Right renal pelvis (tissue), 4 donors: ENCODE data around the gene SCUBE3. TPM values are rescaled to one million over a fixed set of nuclear protein-coding genes. Genes with fewer than 3 reads are reported as not detected.

Source experiments
- DNase-seq, 4 donors: peaks; one replicate each; pipeline ENCODE4 v3.0.0-alpha.2; 2013; ENCODE audit warnings: low read depth in 4 of 4, low spot score in 3 of 4, missing footprints in 1 of 4
- polyA plus RNA-seq, 4 donors: library from polyadenylated mRNA; unstranded; fragments of 120-200 nt; gene quantifications; one replicate each; pipeline ENCODE4 v1.2.1, GENCODE V29; 2013; ENCODE audit not compliant: insufficient read length in 4 of 4

SCUBE3 gene
- polyA plus RNA-seq, 4 donors = 39.9 to 52.2 (median 43.1) TPM

- DNase-seq = no peak
Observed at GRCh38 chr6:35264550-35265274, 51.0 kb downstream of the SCUBE3 start.

DNA sequence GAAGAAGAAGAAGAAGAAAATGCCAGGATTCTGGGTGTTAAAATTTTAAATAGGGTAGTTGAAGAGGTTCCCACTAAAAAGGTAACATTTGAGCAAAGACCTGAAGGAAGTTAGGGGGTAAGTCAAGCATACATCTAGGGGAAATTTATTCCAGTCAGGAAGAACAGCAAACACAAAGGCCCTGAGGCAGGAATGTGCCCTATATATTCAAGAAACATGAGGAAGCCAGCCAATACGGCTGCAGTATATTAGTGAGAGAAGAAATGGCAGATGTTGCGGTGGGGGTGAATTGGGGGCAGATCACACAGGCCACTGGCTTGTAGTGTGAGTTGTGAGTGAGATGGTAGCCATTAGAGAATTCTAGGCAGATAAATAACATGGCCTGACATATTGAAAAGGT is 51.8 kb downstream of the SCUBE3 start:
- no peak for DNase-seq

DNA sequence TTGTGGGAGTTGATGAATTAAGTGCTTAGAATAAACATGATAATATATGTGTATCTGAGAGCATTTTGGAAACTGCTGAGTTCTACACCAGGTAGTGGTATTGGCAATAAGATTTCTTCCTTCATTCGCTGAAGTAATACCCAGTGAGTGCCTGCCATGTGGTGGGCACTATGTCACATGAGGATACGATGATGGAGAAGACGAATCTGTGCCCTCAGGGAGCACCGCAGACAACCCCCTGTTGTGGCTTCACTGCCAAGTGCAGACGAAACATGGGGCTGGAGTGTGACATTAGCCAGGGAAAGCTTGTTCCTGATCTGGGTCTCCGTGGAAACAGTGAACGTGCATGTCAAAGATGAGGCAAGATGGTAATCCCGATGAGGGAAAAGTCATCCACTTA is 53.7 kb downstream of the SCUBE3 start:
- DNase-seq = no peak

GRCh38 chr6:35267897-35268296 is 54.1 kb downstream of the SCUBE3 start:
- DNase-seq = no peak

DNA sequence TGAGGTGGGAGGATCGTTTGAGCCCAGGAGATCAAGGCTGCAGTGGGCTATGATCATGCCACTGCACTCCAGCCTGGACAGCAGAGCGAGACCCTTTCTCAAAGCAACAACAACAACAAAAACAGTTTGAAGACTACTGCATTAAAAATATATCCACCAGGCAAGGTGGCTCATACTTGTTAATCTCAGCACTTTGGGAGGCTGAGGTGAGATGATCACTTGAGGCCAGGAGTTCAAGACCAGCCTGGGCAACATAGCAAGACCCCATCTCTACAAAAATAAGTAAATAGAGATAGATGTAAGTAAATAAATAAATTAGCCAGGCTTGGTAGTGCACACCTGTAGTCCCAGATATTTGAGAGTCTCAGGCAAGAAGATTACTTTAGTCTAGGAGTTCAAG is 58.2 kb downstream of the SCUBE3 start:
- no peak for DNase-seq

DNA sequence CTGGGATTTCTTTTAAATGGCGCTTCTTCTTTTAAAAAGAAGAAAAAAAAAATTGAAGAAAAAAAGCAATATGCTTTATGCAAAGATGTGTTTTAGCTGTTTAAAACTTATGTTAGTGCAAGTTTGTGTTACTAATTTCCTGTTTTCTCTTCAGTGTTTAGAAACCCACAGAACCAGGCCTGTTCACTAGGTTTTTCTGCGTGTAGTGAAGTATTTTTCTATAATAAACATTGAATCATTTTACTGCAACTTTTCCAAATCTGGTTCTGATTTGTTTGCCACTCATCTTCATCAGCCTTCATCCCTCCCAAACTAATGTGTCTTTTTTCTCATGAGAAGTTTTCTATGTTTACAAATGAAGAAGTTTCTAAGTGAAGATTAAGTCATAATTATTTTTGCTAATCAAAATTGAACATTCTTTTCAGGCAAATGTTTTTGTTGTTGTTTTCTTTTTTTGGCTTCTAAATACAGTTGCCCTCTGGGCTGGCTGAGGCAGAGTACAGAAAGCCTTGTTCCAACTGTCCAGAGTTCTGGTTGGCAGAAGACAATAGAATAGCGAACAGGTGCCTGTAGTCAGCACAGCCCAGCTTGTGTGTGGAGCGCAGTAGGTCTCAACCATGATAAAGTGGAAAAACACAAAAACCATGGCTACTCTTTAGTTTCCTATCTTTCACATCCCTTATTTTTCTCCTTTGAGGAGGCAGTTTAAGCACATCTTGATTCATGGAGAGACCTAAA is 60.2 kb downstream of the SCUBE3 start:
- no peak for DNase-seq

DNA sequence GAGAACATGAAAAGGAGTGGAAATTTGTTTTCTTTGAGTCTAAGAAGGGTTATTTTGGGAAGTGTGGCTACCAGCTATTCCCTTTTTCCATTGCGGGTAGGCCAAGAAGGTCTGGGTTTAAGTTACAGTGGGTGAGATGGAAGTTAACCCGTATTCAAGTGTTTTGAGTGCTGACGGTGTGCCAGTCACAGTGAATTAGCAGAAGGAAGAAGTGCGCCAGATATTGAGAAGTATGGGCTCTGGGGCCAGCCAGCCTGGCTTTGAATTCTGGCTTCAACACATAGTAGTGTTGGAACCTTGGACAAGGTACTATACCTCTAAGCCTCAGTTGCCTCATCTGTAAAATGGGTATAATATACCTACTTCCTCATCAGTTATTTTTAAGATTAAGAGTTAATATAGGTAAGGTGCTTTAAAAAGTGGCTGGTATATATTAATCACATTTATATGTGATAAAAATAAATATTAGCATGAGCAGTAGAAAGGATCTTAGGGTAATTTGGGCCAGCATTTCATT is 62.0 kb downstream of the SCUBE3 start:
- DNase-seq = no peak

DNA sequence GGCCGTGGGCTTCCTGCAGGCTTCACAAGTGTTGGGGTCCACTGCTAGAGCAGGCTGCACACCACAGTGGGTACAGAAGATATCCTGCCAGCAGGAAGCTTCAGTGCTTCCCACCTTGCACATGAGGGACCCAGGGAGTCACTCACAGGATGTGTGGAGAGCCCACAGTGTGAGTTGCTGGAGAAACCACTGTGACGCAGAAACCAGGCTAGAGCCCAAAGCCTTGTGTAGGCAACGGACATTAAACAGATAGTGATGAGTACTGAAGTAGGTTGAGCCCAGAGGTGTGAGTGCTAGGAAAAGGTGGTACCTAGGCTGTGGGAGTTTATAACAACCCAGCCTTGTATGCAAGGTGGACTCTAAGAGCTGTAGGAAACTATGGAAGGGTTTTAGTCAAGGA is 65.0 kb downstream of the SCUBE3 start:
- no peak for DNase-seq

GRCh38 chr6:35280903-35281302 is 67.1 kb downstream of the SCUBE3 start:
- DNase-seq = no peak

DNA sequence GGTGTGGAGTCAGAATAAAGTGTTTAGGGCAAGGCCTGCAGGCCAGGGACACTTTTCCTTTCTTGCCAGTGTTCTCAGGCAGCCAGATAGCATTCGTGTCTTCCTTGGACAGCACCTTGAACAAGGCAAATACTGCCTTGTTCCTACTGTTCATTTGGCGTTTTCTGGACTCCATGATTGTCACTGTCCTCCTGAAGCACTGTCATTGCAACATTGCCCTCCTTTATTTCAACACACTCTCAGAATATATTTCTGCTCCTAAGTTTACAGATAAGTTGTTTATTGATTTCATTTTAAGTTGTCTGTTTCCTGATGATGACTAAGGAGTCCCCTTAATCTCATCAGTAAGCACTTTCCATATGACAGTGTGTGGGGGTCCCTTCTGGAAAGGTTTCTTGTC is 68.7 kb downstream of the SCUBE3 start:
- DNase-seq = no peak

DNA sequence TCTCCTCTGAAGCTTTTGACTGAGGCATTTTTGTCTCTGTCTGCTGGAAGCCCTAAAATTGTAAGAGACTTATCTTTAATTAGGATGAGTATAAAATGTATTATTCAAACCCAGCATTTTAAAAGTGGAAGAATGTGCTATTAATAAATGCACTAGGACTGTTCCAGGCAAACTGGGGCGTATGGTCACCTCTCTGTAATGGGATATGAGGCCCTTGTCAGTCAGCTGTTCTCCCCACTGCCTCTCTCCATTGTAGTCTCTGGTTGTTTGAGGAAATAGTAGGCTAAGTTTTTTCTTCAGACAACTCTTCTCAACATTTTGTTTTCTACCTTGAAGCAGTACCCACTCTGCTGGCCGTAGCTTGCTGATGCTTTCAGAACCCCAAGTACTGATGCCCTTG is 69.6 kb downstream of the SCUBE3 start:
- DNase-seq = no peak

DNA sequence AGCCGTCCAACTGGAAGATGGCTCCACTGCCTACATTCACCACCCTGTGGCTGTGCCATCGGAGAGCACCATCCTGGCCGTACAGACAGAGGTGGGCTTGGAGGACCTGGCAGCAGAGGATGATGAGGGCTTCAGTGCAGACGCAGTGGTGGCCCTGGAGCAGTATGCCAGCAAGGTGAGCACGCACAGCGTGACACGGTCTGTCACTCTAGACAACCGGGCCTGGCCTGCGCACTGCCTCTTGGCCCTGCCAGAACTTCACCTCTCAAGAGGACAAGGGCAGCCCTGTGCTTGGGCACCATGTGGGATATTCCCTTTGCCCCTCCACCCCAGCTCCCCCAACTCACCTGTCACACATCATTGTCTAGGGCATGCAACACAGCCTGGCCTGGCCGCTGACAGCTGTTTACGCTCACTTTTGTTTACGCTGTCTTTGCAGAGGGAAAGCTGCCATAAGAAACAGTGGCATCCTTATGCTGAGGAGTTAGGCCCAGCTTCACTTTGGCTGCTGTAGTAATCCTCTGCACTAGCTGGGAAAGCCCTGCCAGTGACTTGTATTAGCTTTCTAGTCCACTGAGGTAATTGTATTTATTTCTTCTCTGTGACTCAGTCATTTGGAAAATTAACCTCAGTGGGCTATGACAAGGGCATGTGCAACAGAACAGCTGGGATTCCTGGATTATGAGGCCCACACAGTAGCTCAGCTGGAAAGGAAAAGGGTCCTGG is 74.1 kb downstream of the SCUBE3 start:
- DNase-seq = no peak

- no peak for DNase-seq
Observed at GRCh38 chr6:35288834-35289233, 75.1 kb downstream of the SCUBE3 start.

GRCh38 chr6:35291491-35291890 is 77.7 kb downstream of the SCUBE3 start:
- DNase-seq = no peak

DNA sequence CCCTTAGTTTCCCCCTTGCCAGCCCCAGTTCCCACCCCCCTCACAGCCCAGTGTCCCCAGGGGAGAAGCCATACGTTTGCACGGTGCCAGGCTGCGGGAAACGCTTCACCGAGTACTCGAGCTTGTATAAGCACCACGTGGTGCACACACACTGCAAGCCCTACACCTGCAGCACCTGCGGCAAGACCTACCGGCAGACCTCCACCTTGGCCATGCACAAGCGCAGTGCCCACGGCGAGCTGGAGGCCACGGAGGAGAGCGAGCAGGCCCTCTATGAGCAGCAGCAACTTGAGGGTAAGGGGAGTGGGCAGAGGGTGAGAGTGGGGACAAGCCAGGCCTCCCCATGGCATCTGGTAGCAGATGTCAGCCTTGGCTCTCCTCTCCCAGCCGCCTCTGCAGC is 78.7 kb downstream of the SCUBE3 start:
- DNase-seq = no peak

GRCh38 chr6:35293681-35294080 is 79.9 kb downstream of the SCUBE3 start:
- DNase-seq = no peak

DNA sequence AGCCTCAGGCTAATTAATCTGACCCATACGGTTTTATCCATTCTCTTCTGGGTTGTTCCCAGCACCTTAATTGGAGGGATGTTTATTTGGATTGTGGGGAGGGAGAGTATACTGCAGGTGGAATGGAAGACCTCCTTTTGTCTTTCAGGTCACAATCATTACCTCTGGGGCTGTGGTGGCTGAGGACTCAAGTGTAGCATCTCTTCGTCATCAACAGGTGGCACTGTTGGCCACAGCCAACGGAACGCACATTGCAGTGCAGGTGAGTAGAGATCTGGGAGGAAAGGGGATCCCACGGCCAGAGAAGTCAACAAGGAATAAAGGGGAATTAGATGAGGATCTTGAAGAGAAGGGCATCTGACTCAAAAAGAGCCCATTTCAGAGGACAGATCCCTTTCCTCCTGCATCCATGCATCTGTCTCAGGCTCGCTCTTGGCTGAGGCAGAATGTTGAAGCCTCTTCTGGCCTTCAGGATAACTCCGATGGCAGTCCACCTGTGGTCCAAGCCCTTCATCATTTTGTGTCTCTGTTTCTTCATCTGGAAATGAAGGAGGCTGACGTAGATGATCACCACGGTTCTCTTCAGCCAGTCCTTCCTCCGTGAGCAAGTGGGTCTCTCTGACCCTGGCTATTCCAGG is 80.7 kb downstream of the SCUBE3 start:
- DNase-seq = no peak

GRCh38 chr6:35295036-35295435 is 81.3 kb downstream of the SCUBE3 start:
- DNase-seq = no peak

DNA sequence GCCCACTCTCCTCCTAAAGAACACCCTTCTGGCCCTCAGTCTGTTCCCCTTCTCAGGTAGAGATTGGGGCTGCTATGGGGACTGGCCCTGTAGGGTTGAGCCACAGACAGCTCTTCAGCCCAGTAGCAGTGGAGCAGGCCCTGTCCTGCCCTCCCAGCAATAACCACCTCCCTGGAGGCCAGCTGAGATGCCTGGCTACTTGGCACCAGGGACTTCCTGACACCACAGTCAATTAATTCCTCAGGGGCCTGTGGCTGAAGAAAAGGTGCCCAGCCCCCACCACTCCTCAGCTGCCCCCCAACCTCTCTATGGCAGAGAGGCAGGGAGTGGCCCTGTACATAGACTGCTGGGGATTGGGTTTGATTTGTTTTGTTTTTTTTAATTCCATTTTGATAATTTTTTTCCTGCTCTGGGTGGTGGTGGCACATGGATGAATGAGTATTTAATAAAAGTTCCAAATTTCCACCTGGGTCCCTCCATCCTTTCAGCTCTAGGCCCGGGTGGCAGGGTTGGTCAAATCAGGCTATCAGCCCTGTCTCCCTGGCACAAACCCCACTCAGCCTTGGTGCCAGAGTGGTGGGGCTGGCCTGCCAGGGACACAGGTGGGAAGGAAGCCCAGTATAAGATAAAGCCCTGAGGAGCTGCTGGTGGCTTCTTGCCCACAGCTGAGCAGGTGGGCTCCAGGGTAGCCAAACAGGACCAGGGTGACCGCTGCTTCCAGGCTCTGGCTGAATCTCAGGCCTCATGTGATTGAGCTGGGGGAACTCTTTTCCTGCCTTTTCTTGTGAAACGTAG is 82.0 kb downstream of the SCUBE3 start:
- no peak for DNase-seq

GRCh38 chr6:35296931-35297600 is 83.3 kb downstream of the SCUBE3 start:
- DNase-seq = no peak
